GM12801 (cell line): ENCODE data around the gene DESI2.

Experiments used
- TF ChIP-seq, protein P1 (sequence below): IDR thresholded peaks from one replicate; pipeline ENCODE4 v1.5.1; 2011; ENCODE audit warnings: control low read depth; ENCODE audit not compliant: insufficient read length; ENCODE audit errors: extremely low read depth

DESI2 gene

DNA sequence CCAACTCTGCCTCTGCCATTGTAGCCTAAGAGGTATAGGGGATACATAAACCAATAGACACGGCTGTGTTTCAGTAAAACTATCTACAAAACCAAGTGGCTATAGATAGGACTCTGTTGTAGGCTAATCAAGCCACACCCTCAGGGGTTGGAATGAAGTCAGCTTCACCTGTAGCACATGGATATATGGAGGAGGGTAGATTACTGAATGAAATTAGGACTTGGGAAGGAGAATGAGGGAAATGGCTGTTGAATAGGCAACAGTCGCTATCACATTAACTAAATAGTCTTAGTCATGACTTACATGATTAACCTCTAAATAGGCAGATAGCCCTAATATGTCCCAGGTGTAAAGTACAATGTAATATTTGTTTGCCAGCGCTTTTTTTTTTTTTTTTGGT, 49.7 kb downstream of the DESI2 start:
- TF ChIP-seq, protein P1, sequence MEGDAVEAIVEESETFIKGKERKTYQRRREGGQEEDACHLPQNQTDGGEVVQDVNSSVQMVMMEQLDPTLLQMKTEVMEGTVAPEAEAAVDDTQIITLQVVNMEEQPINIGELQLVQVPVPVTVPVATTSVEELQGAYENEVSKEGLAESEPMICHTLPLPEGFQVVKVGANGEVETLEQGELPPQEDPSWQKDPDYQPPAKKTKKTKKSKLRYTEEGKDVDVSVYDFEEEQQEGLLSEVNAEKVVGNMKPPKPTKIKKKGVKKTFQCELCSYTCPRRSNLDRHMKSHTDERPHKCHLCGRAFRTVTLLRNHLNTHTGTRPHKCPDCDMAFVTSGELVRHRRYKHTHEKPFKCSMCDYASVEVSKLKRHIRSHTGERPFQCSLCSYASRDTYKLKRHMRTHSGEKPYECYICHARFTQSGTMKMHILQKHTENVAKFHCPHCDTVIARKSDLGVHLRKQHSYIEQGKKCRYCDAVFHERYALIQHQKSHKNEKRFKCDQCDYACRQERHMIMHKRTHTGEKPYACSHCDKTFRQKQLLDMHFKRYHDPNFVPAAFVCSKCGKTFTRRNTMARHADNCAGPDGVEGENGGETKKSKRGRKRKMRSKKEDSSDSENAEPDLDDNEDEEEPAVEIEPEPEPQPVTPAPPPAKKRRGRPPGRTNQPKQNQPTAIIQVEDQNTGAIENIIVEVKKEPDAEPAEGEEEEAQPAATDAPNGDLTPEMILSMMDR, result no peak

DNA sequence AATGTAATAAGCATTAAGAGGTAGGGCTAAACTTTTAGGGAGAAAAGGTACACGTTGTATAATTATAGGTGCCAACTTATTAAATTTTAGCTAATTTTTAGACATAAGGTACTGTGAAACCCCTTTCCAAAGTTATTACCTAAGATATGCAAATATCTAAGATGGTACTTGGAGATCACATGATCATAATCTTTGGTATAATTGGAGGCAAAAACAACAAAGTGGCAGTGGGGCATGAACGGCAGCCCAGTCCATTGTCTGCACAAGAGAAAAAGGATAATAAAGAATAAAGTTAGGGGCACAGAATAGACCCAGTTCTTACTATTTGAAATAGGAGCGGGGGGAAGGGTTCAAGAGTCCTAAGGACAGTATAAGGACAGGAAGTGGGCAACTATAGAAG, 51.2 kb downstream of the DESI2 start:
- TF ChIP-seq, protein P1, result no peak

DNA sequence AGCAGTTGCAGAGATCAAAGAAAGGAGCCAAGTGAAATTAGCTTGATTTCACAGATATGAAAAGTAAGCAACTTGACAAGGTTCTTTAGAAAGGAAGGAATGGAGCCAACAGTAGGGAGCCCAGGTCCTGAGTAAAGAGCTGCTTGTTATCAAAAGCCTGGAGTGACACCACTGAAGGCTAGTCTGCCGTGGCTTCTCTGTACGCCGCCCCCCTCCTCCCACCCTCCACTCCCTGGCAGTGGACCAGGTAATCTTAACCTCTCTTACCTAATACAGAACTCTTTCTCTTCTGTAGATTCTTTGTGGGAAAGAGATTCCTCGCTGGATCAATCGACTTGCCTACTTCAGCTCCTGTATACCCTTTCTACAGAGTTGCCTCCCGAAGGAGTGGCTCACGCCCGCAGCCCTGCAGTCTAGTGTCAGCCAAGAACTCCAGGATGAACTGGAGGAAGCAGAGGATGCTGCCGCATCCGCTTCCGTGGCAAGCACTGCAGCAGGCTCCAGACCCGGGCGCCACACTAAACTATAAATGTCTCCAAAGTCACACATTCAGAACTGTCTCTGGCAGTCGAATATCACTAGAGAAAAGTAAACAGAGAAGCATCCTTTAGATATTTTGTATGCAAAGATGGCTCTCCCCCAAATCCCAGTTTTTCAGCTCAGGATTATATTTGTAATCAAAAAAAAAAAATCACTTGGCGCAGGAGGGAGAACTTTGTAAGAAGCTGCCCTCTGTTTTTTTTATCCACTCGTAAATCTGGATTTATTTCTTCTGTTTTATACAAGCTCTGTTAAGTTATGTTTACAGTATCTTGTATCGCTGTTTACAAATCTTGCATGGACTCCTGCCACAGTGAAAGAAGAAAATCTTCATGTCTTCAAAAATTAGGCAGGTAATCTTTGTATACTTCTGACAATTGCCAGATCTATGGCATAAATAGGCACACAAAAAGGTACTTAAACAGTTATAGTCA, 52.6 kb downstream of the DESI2 start:
- TF ChIP-seq, protein P1, result no peak

DNA sequence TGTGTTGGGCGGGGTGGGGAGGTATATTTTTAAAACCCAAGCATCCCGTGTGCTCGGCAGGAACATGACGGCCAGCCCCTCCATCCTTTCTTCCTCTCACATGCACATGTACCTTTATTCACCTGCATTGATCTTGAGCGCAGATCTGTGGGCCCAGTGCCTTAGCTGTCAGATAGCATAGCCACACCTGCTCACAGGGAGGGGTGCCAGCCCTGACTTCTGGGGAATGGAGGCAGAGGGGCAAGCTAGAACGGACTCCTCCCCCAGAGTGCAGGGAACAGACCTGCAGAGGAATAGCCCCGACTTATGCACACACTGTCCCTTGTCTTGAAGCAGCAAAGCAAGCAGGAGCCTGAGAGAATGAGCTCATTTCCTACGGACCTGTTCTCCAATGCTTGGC, 56.1 kb downstream of the DESI2 start:
- TF ChIP-seq, protein P1, result no peak

DNA sequence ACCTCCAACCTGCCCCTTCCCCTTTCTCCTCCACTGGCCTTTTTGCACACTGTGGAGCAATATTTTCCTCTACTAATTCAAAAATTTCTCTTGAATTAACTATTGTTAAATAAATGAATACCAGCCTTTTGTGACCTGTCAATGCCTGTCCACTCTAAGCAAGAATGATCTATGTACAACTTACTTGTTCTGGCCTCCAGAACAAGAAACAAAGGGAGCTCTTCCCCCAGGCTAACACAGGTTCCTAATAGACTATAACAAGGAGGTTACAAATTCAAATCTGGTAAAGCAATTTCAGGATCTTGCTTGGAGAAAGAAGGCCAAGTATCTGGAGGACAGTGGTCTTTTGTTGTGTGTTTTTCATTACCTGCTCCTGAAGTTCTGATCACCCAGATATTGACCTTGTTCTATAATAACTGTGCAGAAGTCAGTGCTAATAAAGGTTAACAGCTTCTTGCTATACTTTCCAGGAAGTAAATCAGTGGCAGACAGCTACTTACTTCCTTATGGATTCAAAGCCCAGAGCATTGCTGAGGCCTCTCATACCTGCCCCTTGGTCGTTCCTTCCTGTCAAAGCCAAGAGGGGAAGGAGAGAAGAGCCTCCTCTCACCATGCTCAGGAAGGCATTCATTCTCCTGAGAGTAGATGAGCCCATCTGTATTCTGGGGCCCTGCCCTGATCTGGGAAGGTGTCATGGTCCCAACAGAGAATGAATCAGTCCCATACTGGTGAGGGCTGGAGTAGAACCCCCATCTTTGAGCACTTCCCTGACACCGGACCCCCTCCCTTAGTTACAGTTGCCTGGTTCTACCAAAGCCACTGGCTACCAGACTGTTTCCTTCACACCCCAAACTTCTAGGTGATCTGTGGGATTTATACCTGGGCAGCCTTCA, 56.8 kb downstream of the DESI2 start:
- TF ChIP-seq, protein P1, result no peak

DNA sequence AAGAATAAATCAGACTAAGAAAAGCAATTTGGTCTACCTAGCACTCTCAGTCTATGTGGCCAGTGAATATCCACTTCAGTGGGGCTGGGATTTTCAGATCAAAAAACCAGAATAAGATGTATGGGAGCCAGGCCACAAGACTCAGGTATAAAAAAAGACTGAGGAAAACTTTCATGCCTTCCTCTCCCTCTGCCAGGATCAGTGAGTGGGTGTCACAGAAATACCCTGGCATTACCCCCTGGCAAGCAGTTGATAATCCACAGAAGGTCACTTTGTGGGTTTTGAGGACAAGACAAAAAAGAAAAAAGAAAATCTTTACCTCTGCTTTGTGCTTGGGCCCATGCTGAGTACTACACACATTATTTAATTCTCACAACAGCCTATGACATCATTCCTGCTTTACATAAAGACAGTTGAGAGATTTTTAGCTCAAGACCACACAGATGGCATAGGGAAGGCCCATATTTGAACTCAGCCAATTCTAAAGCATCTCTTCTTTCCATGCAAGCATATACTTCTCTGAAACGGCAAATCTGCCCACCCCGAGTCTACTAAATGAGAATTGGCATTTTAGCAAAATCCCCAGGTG, 57.6 kb downstream of the DESI2 start:
- TF ChIP-seq, protein P1, result no peak

DNA sequence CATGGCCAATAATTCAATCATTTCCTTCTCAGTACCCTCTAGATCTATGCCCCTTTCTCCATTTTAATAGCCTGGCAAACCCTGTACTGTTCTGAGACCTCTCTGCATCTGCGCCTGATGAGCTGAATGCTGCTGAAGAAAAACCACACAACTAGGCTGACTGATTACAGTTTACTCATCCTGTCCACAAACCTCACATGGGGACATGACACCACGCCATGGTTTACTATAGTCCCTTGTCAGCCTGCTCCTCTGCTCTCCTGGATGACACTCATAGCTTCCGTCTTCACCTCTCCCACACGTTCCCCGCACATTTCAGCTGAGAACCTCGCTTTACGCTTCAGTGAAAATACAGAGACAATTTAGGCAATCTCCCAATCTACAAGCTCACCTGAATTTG, 59.7 kb downstream of the DESI2 start:
- TF ChIP-seq, protein P1, result no peak
